Caki2 (cell line): Measurements from ENCODE around the gene SNED1. TPM values are rescaled to one million over a fixed set of nuclear protein-coding genes. Genes with fewer than 3 reads are reported as not detected.
"Not testable (repeated sequence)": the region's sequence is repeated elsewhere in the genome, so short reads cannot be mapped to it uniquely, and the experiment has no call there.

Experiments used
- DNase-seq: peaks from one replicate; pipeline ENCODE4 v3.0.0-alpha.2; 2015; ENCODE audit warnings: low read depth
- in situ Hi-C: cut with HindIII; loops from 2 replicates; pipeline ENCODE4 v1.10.0; 2016; ENCODE audit warnings: low sequenced_read_pairs, low pct_unique_long_range_greater_than_20kb, mixed read lengths
- total RNA-seq: library from RNA; depleted of rRNA; stranded (reverse); fragments of >200 nt; shearing (Covaris generic); gene quantifications from 2 replicates; pipeline ENCODE4 v1.2.3, GENCODE V29; 2014; ENCODE audit warnings: low replicate concordance

The SNED1 gene
- total RNA-seq, 1 experiment from 2014 or later, result not detected

GRCh38 chr2:240968731-240969624 lies 29.4 kb upstream of the SNED1 start:
- DNase-seq, result no peak
- in situ Hi-C loops, result no loop called here

GRCh38 chr2:240970104-240970503 lies 28.3 kb upstream of the SNED1 start:
- in situ Hi-C loops, result no loop called here

DNA sequence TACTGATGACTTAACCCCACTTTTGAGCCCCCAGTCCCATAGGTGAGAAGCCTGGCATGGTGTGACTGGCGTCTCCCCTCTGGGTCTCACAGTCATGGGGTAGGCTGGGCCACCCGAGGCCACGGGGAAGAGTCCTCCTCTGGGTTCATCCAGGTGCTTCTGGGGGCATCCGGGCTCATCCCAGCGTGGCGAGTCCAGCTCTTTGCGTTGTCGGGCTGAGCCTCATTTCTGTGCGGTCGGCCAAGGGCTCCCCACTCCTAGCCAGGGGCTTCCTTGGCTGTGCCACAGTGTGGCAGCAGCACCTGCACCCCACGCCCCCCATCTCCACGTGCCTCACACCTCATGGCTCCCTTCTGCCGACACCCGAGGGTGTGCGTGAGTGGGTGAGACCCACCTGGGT lies 27.6 kb upstream of the SNED1 start:
- no peak for DNase-seq
- in situ Hi-C loops, result no loop called here

More at GRCh38 chr2:240970104-240970503, 28.3 kb upstream of the SNED1 start:
- DNase-seq, result no peak

GRCh38 chr2:240972201-240972600 lies 26.2 kb upstream of the SNED1 start:
- in situ Hi-C loops, result no loop called here
- no peak for DNase-seq

- DNase-seq, result no peak
- in situ Hi-C loops, result no loop called here
These were observed 25.5 kb upstream of the SNED1 start for GRCh38 chr2:240972636-240973521.

- in situ Hi-C loops, result no loop called here
- DNase-seq, result no peak
These were observed 23.4 kb upstream of the SNED1 start for GRCh38 chr2:240974771-240975572.

DNA sequence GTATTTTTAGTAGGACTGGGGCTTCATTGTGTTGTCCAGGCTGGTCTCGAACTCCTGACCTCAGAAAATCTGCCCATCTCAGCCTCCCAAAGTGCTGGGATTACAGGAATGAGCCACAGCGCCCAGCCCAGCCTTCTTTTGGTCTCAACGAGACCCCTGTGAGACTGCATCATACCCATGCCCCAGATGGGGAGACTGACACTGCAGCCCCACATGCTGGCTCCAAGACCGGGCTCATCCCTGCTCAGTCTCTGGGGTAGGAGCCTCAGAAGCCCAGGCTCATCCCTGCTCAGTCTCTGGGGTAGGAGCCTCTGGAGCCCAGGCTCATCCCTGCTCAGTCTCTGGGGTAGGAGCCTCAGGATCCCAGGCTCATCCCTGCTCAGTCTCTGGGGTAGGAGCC lies 22.5 kb upstream of the SNED1 start:
- in situ Hi-C loops, result not testable (repeated sequence)

GRCh38 chr2:240981280-240981679 lies 17.1 kb upstream of the SNED1 start:
- DNase-seq, result no peak
- in situ Hi-C loops, result no loop called here

More for the DNA sequence above, 22.5 kb upstream of the SNED1 start:
- DNase-seq, result not testable (repeated sequence)

- in situ Hi-C loops, result no loop called here
- DNase-seq, result no peak
These were observed 16.3 kb upstream of the SNED1 start for GRCh38 chr2:240981871-240982800.

- DNase-seq, result no peak
- in situ Hi-C loops, result no loop called here
These were observed 15.6 kb upstream of the SNED1 start for GRCh38 chr2:240982821-240983281.

DNA sequence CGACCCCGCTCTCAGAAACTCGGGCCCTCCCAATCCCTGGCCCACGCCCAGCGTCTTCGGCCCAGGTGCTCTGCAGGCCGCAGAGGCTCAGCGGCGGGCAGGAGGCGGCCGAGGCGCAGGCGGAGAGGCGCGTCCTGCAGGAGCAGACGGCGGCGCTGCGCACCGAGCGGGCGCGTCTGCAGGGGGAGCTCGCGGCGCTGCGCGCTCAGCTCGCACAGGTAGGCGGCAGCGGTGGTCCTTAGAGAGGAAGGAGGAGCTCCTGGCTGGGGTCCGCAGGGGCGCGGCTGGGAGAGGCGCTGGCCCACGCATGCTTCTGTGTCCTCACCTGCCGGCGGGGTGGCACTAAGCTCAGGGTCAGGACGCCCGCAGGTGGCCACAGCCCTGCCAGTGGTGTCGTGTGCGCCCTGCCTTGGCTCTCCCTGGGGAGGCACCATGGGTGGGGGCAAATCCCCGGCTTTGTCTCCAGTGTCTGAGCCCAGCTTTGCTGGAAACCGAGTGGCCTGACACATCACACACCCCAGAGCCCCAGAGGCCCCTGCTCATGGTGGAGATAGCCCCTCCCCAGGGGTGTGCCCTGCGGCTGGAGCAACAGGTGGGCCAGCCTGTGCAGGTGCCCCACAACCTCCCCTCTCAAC lies 14.9 kb upstream of the SNED1 start:
- no peak for DNase-seq
- in situ Hi-C loops, result no loop called here

DNA sequence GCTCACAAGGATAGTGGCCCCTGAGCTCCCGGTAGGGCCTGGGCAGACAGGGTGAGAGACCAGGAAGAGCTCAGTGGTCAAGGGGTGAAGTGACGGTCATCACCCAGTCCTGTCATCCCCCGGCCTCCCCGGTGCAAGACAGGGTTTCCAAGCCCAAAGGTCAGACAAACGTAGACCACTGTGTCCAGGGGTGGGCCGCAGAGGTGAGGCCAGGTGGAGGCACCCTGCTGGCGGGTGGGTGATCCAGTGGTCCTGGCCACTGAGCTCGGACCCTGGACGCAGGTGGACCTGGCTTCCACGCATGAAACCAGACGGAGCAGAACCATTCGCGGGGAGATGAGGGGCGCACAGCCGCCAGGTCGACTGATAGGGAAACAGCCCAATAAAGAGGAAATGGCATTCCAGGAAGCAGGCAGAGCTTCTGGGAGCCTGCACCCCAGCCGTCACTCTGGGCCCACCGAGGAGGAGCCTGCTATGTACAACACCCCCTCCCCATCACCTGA lies 14.4 kb upstream of the SNED1 start:
- in situ Hi-C loops, result no loop called here
- no peak for DNase-seq

- no peak for DNase-seq
- in situ Hi-C loops, result no loop called here
These were observed 12.3 kb upstream of the SNED1 start for GRCh38 chr2:240985881-240986786.

GRCh38 chr2:240986787-240987411 lies 11.5 kb upstream of the SNED1 start:
- in situ Hi-C loops, result no loop called here
- no peak for DNase-seq

DNA sequence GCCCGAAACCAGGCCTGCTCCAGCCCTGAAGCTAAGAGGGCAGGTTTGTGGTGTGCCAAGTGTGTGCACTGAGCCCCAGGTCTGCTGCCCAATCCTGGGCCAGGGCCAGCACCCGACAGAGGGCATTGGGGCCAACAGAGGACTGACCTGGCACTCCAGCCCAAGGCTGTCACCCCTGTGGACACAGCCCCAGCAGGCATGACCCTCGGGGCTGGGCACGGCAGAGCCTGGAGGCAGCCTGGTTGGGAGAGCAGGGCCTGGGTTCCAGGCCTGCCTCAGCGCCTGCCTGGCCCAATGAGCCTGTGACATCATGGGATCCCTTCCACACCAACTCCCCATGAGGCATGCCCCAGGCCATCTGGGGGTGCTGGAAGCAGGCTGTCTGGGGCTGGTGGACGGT lies 10.8 kb upstream of the SNED1 start:
- in situ Hi-C loops, result no loop called here
- no peak for DNase-seq
